IPS-18c (cell line): ENCODE data around the gene AFG1L.
"Not testable (repeated sequence)": the region's sequence is repeated elsewhere in the genome, so short reads cannot be mapped to it uniquely, and the experiment has no call there.

Experiments
- H3K4me3 ChIP-seq: 2 replicates; pipeline ENCODE4 v1.7.0; 2013; ENCODE audit warnings: low read depth, mild to moderate bottlenecking, low read length, moderate library complexity; ENCODE audit not compliant: insufficient read depth
- H3K9me3 ChIP-seq: one replicate; pipeline ENCODE4 v1.6.1; 2013; ENCODE audit warnings: mild to moderate bottlenecking, low read length, moderate library complexity; ENCODE audit not compliant: control insufficient read depth, insufficient read depth

Gene AFG1L

DNA sequence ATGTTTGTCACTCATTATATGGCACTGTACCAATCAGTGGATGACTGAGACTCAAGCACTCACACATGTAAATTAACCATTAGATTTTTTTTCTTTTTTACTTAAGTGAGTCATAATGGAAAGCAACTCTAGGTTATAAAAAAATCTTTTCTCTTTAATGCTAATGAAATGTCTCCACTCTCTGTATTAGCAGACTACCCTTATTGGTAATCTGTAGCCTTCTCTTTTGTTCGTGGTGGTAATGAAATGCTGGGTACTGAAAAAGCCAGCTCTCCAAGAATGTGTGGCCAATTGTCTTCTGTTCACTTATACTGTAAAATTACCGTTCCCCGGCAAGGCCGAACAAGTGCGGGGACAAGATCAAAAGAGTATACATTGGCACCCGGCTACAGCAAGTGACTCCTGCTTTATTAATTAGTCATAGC is 69.0 kb downstream of the AFG1L start:
- no peaks in the 10 kb centered on the region for H3K9me3 ChIP-seq
- H3K4me3 ChIP-seq = no peak overlapping the region

DNA sequence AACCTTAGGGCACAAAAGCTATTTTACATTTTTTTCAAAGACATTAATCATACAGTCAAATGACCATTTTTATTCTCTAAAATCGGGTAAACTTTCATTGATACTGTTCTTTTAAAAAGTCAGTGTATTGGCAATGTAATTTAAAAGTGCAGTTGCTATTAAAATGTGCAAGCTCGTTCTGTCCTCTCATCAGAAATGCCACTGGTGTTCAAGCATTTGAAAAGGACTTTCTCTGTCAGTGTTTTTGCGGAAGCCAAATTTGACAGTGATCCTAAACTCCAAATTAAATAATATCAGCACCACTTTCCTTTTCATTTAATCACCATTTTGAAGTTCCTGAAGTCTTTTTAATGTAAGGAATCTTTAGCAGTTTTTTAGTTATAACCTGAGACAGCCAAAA is 69.6 kb downstream of the AFG1L start:
- no peak overlapping the region for H3K4me3 ChIP-seq
- no peaks in the 10 kb centered on the region for H3K9me3 ChIP-seq

DNA sequence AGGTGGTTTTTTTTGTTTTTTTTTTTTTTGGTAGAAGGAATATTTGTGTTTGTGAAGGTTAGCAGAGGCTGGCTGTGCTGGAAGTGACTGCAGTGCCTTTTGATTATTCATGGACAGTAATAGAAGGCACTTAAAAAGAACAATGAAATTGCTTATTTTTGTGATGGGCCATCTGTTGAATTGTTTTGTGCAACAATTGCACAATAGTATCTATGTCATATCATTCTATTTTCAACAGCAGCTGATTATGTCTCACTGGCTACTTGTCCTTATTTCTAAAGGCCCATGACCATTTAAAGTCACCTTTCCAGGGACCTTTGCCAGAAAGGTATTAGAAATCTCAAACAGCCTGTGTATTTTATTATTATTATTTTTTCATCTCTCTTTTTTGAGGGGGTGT is 70.6 kb downstream of the AFG1L start:
- H3K4me3 ChIP-seq = no peak overlapping the region
- no peaks in the 10 kb centered on the region for H3K9me3 ChIP-seq

DNA sequence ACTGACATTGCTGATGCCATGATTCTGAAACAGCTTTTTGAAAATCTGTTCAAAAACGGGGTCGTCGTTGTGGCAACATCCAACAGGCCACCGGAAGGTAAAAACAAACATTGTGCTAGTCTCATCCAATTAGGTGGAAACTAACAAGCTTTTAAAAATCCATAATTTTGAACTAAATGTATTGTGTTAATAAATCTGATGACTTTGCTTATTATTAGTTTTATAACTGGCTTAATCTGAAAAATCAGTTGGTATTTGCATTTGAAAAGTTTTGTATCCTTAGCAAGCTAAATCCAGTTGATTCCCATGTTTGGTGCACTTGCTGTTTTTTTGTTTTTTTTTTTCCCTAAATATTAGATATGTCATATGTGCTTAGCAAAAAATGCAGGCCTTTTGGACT is 71.4 kb downstream of the AFG1L start:
- Histone ChIP-seq H3K9me3 (no peaks in the 10 kb centered on the region), H3K4me3 (no peak overlapping the region)

DNA sequence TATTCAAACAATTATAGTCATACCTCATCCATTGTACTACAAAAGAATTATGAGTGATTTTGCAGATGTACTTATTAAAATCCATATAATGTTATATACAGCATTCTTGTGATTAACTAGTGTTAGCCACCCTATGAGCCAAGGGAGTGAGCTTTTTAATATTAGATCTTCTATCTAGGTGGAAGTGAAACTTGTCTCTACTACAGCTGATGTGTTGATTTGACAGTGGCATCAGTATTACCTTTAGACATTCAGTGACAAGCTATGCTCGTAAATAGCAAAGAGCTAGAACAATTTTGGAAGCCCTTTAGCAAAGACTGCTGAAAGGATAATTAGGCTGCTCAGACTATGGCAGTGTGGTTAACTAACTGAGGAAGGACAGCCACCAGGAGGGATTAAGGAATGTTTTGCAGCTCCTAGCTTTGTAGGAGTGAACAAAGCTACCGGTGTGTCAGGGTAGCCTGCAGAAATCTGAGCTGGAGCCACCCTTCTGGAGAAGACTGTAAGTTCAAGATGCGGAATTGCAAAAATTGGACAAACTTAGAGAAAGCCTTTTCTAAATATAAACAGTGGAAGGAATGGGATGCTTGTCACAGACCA is 73.7 kb downstream of the AFG1L start:
- no peaks in the 10 kb centered on the region for H3K9me3 ChIP-seq
- H3K4me3 ChIP-seq = no peak overlapping the region

DNA sequence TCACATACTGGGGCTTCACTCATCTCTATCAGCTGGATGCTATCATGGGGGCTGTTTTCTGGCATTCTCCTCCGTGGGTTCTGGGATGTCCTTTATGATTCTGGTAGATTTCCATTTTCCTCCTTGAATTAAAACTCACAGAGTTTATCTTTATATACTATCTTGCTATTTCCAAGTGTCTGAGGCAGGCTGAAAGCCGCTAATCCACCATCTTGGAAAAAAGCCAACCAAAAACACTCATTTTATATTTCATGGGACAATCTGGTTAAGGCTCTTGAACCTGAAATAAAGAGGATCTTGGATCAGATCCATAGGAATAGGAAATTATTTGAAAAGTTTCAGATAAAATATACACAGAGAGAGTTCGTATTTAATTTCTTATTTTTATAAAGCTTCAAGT is 86.0 kb downstream of the AFG1L start:
- Histone ChIP-seq H3K9me3 (no peaks in the 10 kb centered on the region), H3K4me3 (no peak overlapping the region)

DNA sequence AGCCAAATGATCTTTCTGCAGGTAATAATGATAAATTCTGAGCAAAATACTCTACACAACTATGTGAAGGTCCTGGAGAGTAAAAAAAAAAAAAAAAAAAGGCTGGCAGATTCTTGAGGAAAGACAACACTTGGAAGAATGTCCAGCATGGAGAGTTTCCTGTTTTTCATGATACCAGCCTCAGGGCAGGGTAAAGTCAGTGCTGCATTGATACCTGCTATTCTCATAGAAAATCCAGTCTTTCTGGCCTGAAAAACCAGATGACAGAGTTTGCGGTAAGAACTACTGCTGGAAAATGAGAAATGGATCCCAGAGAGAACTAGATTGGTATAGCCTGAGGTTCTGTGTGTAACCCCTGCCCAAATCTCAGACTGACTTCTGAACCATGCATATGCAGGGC is 89.1 kb downstream of the AFG1L start:
- H3K4me3 ChIP-seq = no peak overlapping the region
- H3K9me3 ChIP-seq = no peaks in the 10 kb centered on the region

DNA sequence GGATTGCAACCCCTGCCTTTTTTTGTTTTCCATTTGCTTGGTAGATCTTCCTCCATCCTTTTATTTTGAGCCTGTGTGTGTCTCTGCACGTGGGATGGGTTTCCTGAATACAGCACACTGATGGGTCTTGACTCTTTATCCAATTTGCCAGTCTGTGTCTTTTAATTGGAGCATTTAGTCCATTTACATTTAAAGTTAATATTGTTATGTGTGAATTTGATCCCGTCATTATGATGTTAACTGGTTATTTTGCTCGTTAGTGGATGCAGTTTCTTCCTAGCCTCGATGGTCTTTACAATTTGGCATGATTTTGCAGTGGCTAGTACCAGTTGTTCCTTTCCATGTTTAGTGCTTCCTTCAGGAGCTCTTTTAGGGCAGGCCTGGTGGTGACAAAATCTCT is 94.3 kb downstream of the AFG1L start:
- H3K4me3 ChIP-seq, H3K9me3 ChIP-seq: not testable (repeated sequence)

DNA sequence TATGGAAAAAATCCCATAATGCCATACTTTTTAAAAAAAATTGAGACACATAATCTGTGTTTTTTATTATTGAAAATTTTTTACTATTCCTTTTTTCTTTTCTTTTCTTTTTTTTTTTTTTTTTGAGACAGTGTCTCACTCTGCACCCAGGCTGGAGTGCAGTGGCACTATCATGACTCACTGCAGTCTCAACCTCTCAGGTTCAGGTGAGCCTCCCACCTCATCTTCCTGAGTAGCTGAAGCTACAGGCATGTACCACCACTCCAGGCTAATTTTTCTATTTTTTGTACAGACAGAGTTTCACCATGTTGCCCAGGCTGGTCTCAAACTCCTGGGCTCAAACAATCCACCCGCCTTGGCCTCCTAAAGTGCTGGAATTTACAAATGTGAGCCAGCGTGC is 100.4 kb downstream of the AFG1L start:
- H3K4me3 ChIP-seq = no peak overlapping the region
- peaks cover 2% of the 10 kb centered on the region for H3K9me3 ChIP-seq

DNA sequence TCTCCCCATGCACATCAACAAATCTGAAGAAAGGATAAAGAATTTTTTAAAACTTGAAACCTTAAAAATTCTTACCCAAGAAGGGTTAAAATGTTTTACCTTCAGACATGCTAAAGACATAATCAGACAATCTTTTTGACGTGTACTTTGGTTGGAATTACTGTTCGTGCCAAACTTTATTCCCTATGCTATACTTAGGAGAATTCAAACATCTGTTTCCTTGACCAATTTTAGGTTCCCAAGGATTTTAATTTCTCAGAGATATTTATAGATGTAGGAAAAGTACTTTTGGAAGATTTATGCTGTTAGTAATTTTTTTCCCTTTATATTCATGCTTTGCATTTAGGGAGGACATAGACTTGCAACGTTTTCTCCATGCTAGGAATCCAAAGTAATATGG is 108.4 kb downstream of the AFG1L start:
- Histone ChIP-seq H3K9me3 (no peaks in the 10 kb centered on the region), H3K4me3 (no peak overlapping the region)

DNA sequence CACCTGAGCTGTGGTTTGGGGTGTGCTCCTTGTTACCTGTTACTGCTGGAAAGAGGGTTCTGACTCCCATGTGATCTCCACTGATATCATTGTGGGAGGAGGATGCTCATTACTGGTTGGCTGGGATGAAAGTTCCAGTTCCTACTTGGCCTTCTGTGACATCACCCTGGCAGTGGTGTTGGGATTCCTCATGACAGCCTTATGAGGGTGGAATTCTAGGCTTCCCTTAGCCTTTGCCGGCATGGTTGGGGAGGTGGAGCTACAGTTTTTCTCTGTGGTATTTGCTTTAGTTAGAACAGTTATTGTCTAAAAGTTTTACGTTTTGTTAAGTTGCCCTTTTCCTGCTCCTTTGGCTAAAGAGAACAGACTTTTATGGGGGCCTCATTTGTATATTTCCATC is 112.1 kb downstream of the AFG1L start:
- Histone ChIP-seq H3K9me3 (peaks cover 2% of the 10 kb centered on the region), H3K4me3 (no peak overlapping the region)

DNA sequence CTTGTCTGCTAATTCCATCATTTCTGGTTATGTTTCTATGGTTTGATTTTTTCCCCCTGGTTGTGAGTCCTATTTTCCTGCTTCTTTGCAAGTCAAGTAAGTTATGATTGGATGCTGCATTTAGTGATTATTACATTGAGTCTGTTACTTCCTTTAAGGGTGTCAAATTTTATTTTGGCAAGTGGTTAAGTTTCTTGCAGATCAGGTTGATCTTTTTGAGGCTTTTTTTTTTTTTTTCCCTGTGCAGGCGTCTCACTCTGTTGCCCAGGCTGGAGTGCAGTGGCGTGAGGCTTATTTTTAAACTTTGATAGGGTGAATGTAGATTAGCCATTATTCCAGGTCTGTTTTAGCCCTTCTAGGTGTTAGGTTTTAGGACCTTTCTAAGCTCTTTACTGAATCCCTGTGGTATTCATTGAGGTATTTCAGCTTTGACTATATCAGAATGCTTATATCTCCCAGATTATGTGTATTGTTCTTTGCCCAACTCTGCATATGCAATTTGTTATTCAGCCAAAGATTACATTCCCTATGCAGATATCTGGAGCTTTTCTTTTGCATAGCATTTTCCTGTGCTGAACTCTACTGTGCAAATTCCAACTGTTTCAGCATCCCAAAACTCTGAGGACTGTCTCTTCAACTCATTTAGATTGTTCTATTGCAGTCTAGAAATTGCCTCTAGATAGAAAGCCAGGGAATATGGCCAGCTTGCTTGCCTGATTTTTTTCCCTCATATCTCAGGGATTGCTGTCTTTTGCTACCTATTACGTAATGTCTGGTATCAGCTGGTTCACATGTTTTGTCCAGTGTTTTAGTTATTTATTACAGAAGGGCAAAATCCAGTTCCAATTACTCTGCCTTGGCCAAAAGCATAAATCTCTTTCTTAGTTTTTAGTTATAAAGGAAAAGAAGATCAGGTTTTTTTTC is 113.3 kb downstream of the AFG1L start:
- peaks cover 2% of the 10 kb centered on the region for H3K9me3 ChIP-seq
- no peak overlapping the region for H3K4me3 ChIP-seq

DNA sequence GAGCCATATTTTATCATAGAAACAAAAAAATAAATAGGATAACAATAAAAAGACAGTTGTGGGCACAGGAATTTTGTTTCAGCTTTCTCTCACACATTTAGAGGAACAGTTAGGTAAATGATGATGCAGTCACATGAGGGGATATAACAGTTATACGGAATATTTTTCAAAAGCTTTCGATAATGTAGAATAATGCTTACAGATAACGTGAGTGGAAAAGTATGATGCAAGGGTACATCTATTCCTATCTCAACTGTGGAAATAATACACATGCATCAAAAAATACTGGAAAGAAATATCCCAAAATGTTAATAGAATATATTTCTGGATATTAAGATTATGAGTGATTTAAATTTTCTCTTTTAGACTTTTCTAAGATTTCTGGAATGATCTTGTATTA is 114.0 kb downstream of the AFG1L start:
- Histone ChIP-seq H3K4me3 (no peak overlapping the region), H3K9me3 (peaks cover 2% of the 10 kb centered on the region)

DNA sequence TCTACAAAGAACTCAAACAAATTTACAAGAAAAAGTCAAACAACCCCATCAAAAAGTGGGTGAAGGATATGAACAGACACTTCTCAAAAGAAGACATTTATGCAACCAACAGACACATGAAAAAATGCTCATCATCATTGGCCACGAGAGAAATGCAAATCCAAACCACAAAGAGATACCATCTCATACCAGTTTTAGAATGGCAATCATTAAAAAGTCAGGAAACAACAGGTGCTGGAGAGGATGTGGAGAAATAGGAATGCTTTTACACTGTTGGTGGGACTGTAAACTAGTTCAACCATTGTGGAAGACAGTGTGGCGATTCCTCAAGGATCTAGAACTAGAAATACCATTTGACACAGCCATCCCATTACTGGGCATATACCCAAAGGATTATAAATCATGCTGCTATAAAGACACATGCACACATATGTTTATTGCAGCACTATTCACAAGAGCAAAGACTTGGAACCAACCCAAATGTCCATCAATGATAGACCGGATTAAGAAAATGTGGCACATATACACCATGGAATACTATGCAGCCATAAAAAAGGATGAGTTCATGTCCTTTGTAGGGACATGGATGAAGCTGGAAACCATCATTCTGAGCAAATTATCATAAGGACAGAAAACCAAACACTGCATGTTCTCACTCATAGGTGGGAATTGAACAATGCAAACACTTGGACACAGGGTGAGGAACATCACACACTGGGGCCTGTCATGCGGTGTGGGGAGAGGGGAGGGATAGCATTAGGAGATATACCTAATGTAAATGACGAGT is 121.4 kb downstream of the AFG1L start:
- not testable (repeated sequence) for H3K4me3 ChIP-seq, H3K9me3 ChIP-seq

DNA sequence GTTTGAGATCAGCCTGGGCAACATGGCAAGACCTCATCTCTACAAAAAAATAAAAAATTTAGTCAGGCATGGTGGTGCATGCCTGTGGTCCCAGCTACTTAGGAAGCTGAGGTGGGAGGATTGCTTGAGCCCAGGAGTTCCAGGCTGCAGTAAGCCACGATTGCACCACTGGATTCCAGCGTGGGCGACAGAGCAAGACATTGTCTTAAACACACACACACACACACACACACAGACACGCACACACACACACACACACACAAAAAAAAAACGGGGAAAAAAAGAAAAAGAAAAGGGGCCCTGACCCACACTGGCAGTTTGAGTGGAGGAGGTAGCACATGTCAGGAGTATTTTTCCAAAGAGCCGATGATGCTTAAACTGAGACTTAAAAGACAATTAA is 122.2 kb downstream of the AFG1L start:
- no peaks in the 10 kb centered on the region for H3K9me3 ChIP-seq
- H3K4me3 ChIP-seq = no peak overlapping the region

DNA sequence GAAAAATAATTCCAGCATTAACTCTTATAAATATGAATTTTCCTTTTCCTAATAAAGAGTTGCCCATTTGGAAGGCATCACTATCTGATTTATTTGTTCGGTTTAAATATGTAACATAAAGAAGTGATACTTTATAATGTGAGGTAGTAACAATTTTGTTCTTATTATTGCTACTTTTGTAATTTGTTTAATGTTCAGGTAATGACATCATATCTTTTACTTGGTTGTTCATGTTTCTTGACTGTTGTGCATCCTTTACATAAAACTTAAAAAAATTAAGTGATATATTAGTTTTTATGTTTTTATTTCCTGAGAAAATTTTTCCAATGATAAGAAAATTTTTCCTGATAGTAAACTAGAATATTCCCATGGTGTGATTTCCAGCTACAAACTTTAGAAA is 124.6 kb downstream of the AFG1L start:
- no peak overlapping the region for H3K4me3 ChIP-seq

DNA sequence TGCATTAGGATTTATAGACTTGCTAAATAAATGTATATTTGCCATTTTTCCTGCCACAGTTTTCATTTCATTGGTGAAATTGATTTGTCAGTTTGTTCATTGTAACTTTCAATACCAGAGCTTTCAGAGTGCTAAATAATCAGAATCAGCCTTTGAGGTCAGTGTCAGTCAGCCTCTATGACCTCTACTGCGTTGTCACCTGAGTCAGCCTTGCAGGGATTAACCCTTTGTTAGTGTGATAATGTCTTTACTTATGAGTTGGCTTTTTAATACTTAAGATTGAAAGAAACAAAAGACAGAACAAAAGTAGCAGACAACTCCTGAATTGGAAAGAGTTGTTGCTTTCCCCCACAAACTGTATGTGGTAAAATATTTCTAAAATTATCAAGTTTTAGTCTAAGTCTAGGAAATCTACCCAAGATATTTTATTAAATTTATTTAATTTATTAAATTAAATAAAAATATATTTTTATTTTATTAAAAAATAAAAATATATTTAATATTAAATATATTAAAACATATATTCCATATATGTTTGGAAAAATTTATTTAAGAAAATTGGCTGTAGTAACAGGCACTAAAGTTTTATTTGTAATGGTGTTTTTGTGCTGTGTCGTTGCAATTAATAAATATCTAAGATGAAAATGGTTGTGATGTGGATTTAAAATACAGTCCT is 125.2 kb downstream of the AFG1L start:
- no peak overlapping the region for H3K4me3 ChIP-seq
- no peaks in the 10 kb centered on the region for H3K9me3 ChIP-seq

More for the DNA sequence above, 124.6 kb downstream of the AFG1L start:
- no peaks in the 10 kb centered on the region for H3K9me3 ChIP-seq
